ENCODE results near the gene PREX1. TPM values are rescaled to one million over a fixed set of nuclear protein-coding genes. Genes with fewer than 3 reads are reported as not detected.

The PREX1 gene
- total RNA-seq, 2 donors from 2014 or later: 6.2 to 11.8 TPM

DNA sequence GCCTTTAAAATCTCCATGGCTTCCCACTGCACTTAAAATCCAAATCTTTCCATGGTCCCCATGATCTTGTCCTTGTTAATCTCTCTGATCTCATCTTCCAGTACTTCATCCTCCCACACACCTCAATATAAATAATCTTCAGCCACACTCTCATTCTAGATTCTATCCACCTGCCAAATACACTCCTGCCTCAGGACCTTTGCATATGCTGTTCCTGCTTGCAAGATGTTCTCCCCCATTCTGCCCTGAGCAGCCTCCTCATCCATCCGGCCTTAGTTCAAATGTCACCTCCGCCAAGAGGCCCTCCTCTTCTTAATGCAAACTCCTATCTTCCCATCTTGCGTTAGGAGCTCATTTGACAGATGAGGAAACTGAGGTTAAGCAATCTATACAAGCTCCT, 77.4 kb downstream of the PREX1 start:
- DNase-seq (no peak), ATAC-seq (no peak)
- intact Hi-C loops (cut with DNase I, micrococcal nuclease): no loop called here

DNA sequence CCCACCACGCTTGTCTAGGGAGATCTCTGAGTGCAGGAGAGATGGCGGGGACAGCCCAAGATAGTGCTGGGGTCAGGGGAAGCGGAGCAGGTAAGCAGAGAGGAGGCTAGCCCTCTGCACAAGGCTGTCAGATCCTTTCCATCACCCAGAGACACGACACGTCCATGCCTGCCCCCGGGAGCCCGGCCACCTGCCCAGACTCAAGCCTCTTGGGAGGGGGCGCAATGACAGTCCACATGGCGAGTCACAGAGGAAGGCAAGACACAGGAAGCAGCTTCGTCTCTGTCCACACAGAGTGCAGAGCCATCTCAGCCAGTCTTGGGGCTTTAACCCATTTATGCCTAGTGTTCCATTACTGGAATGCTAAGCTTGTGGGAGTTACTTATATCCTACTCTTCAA, 78.4 kb downstream of the PREX1 start:
- no peak for DNase-seq
- ATAC-seq: no peak
- intact Hi-C loops (cut with DNase I, micrococcal nuclease): no loop called here

DNA sequence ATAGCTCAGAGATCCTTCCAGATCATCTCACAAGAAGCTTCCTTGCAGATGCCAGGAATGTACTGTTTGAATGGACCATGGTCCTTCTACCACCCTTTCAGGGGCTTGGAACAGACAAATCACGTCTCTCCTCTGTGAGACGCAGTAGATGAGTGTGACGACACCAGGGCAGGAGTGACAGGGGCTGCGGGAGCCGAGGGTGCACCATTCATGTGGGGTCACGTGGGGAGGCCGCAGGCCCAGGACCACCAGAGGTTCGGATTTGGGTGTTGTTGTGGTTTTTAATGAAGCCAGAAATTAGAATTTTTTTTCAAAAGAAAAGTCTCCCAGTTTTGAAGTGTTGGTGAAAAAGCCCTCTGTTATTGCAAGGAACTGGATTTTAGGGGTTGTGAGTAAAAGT, 79.2 kb downstream of the PREX1 start:
- DNase-seq (no peak), ATAC-seq (no peak)
- intact Hi-C loops (cut with DNase I, micrococcal nuclease): no loop called here

DNA sequence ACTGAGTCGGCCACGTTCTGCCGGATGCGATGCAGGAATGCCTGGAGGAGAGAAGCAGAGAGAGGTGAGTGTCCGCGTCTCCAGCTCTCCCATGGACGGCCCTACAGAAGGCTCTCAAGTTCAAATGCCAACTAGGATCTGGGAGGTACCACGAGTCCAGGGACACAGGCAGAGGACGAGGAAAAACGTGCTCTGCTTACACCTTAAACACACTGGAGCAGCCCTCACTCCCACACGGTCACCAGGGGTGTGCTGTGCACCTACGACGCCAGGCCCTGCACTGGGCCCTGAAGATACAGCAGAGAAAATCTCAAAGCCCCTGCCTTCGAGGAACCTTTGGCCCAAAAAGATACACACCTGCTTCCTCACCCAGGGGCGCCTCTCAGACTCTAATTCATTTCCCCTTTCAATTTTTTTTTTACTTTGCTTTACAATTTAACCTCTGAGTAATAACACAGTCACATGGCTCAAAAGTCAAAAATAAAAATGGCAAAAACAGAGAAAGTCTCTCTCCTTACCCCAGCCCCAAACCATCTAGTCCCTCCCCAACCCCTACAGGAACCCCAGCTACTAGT, 79.9 kb downstream of the PREX1 start:
- DNase-seq (no peak), ATAC-seq (no peak)
- intact Hi-C loops (cut with DNase I, micrococcal nuclease): no loop called here

DNA sequence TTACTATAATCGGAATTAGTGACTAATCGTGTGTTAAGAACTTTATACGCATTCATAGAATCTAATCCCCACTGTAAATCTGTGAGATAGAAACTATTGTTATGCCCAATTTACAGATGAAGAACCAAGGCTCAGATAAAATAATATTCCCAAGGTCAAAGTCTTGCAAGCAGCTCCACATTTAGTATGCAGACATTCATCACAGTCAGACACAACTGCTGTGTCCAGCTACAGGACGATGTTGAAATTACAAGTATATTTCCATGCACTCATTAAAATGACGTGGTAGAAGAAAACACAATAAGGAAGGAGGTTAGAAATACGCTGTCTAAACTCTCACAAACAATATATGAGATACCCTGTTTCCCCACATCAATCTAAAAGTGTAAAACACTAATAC, 82.5 kb downstream of the PREX1 start:
- ATAC-seq: peak; percentile 56
- intact Hi-C loops (cut with DNase I, micrococcal nuclease): no loop called here

DNA sequence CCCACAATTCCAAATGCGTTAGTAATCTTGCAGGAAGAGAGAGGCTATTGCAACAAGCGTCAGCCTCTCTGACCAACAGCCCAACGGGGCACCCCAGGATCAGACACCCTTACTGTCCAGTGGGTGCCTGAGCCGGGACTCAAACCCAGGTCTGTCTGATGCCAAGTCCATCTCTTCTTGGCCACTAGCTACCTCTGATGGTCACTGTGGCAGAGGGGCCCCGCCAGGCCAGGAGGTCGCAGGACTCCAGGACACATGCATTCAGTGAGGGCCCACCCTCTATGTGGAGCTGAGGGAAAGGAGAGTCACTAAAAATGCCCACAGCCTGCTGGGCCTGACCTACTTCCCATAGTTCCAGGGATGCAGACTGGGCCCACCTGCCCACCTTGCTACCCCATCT, 83.3 kb downstream of the PREX1 start:
- intact Hi-C loops (cut with DNase I, micrococcal nuclease): no loop called here

More for the DNA sequence above, 82.5 kb downstream of the PREX1 start:
- no peak for DNase-seq

DNA sequence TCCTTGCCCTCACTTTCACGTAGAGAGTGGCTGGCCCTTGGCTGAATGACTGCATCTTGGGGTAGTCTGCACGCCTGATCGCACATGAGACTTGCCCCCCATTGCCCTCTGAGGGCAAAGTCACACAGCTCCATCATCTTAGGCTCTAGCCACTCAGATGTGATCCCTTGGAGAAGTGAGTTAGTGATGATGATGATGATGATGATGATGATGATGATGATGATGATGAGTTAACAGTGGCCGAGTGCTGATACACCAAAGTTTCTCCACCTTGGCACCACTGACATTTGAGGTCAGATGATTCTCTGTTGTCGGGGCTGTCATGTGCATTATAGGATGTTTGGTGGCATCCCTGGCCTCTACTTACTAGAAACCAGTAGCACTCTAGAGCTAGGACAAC, 84.0 kb downstream of the PREX1 start:
- ATAC-seq: no peak
- intact Hi-C loops (cut with DNase I, micrococcal nuclease): no loop called here
- DNase-seq: no peak

More for the DNA sequence above, 83.3 kb downstream of the PREX1 start:
- ATAC-seq (no peak), DNase-seq (no peak)

DNA sequence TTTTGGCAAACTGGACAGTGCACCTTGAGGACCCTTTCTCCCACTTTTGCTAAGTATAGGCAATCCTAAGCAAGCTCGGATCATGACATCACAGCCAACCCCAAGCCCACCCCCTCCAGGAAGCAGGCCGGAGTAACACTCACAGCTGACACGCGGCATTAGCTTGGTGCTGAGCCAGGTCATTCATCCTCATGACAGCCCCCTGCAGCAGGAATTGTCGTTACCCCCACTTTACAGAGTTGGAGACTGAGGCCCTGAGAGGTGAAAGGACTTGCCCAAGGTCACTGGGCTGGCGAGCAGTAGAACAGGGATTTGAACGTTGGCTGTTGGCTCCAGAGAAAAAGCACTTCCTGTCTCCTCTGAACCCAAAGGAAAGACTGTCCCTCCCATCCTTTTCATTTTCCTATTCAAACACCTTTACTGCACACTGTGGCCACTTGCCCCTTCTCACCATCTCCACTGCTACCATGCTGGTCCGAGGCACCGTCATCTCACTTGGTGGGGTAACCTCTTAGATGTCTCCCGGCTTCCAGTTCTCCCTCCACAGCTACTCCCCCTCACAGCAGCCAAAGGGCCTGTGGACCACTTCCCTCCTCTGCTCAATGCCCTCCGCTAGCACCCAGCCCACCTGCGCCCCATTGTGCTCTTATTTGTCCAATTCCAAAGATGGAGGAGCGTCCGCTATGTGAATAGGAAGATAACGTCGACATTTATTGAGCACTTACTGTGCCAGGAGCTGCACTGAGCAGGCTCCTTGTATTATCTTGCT, 84.7 kb downstream of the PREX1 start:
- no peak for DNase-seq
- no peak for ATAC-seq
- intact Hi-C loops (cut with DNase I, micrococcal nuclease): no loop called here

DNA sequence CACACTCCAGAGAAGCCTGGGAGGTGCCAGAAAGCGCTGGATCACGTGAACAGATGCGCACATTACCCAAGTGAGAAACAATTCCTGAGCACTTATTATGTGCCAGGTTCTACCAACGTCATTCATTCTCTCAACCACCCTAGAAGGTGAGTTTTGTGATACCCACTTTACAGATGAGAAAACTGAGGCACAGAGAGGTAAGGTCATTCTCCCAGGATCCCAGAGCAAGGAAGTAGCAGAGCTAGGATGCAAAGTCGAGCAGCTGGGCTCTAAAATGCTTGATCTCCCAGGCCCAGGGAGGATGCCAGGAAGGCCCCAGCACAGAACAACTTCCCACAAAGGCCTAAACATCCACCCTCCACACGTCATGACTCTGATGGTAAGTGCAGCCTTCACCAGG, 85.6 kb downstream of the PREX1 start:
- intact Hi-C loops (cut with DNase I, micrococcal nuclease): no loop called here
- DNase-seq (no peak), ATAC-seq (no peak)

DNA sequence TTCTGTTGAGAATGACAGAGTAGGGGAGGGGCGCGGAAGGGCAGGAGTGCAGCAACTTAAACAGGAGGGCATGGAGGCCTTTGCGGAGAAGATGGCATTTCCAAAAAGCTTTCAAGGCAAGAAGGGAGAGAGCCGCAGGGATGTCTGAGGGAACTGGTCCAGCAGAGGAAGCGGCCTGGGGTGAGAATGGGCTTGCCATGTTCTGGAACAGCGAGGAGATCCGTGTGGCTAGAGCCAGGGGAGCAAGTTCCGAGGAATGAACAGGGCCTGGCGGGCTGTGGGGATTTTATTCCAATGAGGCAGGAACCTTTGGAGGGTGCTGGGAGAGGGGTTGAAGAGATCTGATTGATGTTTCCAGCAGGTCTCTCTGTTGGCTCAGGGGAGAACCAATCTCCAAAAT, 86.1 kb downstream of the PREX1 start:
- no peak for ATAC-seq
- intact Hi-C loops (cut with DNase I, micrococcal nuclease): no loop called here
- no peak for DNase-seq

DNA sequence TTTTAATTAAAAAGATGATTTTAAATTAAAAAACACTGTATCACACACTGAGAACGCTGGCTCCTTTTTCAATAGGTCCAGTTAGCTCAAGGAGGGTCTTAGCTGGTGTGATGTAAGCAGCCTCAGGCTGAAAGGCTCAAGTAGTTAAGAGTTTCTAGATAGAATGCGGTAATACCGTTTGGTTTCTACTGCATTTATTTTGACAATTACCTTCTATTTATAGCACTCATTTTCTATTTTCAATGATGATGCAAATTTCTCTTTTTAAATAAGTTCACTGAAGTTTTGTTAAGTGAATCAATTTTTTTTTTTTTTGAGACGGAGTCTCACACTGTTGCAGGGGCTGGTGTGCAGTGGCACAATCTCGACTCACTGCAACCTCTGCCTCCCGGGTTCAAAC, 87.1 kb downstream of the PREX1 start:
- intact Hi-C loops (cut with DNase I, micrococcal nuclease): no loop called here
- ATAC-seq: no peak

DNA sequence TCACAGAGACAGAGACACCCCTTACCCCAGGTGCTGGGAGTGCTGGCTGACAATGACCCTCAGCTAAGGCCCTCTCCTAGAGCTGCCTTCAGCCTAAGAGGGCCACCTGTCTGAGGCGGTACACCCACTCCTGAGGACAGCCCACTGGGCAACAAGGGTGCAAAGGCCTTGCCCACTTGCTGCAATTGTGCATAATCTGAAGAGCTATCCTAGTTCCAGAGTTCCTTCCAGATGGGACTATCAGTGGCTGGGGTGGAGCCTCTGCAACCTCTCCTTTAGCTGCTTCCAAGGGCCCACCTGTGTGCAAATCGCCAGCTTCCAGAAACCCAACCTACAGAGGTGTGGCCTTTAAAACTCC, 87.5 kb downstream of the PREX1 start:
- DNase-seq (no peak), ATAC-seq (no peak)
- intact Hi-C loops (cut with DNase I, micrococcal nuclease): no loop called here

More for the DNA sequence above, 87.1 kb downstream of the PREX1 start:
- DNase-seq: no peak

DNA sequence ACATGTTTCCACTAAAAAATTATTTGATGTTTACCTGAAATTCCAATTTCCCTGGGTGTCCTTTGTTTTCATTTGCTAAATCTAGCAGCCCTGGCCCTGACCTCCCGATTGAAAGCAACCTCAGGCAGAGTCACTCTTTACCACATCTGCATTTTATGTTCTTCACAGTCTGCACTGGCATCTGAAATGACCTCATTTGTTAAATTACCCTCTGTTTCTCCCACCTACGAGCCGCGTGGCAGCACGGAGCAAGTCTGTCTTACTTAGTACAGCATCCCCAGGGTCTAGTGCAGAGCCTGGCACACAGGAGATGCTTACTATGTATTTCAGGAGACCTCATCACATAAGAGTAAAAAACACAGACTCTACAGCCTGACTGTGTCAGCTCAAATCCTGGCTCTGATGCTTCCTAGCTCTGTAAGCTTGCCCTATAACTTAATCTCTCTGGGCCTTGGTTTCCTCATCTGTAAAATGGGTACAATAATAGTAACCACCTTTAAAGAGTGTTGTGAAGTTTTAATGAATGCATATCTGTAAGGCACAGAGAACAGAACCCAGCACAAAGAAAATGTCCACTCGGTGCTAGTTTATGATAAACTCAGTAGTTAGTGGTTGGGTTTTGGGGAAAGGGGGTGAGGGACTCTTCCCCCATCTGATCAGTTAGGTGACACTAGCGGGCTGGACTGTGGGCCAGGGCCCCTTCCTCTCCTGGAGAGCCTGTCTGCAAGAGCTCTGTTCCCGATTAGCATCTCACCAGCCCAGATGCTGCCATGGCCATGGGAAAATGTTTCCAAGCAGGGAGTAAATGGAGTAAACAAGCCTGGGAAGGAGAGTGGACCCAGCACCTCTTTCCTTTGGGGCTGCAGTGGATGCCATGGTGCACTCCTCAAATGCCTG, 88.2 kb downstream of the PREX1 start:
- ATAC-seq (no peak), DNase-seq (no peak)
- intact Hi-C loops (cut with DNase I, micrococcal nuclease): no loop called here

DNA sequence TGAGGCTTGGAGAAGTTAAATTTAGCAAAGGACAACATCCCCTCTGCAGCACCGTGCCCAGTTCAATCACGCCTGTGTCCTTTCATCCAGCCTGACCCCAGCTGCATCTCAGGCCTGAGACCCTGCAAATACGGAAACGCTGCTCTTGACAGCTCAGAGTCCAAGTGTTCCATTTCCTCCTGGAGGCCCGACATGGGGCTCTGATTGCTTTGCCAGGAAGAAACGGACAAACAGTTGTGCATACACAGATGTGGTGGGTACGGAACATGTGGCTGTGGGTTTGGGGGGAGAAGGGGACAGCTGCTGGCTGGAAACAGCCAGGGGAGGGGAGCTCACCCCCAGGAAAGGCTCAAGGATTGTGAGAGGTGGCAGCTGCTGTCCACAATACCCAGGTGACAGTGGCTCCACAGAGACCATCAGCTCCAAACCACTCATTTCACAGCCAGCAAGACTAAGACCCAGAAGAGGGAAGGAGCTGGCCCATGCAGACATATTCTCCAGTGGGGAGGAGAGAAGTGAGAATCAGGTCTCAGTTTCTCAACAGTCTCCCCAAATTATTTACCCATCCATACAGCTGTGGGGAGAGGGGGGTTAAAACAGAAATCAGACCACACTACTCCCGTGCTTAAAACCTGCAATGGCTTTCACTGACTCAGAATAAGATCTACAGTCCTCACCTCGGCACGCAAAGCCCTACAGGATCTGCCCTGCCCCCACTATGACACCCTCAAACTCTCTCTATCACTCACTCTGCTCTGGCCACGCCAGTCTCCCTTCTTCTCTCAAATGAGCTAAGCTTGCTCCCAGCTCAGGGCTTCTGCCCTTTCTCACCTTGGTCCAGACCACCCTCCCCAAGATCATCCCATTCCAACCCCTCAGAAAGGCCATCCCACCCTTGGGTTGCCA, 89.1 kb downstream of the PREX1 start:
- peak; percentile 85 for ATAC-seq

DNA sequence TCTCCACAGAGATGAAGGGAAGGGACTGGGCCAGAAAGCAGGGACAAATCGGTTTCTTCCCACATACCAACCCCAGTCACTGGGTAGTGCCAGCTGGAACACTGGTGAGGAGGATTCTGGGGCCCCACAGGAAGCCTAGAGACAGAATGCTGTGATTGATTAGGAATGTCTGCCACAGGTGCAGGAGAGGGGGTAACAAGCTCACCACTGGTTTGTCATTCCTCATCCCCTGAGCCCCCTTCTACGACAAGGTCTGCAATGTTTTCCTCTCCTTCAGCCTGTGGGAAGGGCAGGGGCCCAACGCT, 89.8 kb downstream of the PREX1 start:
- intact Hi-C loops (cut with DNase I, micrococcal nuclease): no loop called here
- ATAC-seq (no peak), DNase-seq (no peak)

More for the DNA sequence above, 89.1 kb downstream of the PREX1 start:
- DNase-seq: peak in 1 of 2 donors; percentile 50
- intact Hi-C loops (cut with DNase I, micrococcal nuclease): no loop called here

DNA sequence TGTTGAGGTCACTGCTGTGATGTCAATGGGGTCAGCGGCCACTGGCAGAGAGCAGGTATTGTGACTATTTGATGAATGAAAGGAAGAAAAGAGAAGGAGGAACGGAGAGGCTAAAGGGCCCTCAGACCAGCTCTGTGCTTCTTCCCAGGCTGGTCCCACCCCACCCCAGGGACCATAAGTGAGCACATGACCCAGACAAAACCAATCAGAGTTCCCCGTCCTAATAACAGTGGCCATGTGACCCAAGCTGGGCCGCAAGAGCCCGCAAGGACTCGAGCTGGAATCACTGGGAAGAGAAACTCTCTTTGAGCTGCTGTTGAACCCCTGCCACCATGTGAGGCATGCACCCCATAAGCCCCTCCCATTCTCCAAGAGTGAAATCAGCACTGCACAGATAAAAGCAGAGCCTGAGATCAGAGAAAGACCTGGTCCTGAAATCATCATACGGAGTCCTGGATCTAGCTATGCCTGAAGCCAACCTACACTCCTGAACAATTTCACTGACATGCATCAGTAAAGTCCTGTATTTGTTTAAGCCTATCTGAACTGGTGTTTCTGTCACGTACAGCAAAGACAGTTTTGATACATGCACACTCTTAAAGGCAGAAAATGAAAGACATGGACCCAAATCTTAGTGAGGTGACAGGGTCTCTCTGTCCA, 90.2 kb downstream of the PREX1 start:
- DNase-seq: no peak
- intact Hi-C loops (cut with DNase I, micrococcal nuclease): no loop called here
- ATAC-seq: no peak

DNA sequence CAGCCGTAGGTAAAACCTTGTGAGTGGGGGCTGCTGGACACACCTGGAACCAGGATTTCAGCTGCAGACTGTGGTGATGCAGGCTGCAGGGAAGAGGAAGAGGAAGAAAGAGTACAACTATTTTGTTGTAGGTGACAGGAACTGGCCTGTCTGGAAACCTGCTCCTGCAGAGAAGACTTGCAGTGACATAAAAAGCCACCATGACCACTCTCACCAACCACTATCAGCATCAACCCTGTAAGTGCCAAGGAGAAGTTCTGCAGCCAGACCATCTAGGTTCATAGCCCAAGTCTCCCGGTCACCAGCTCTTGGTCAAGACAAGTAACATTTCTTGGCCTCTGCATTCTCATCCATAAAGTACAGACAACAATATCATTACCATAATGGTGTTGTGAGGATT, 91.2 kb downstream of the PREX1 start:
- DNase-seq: no peak
- no peak for ATAC-seq
- intact Hi-C loops (cut with DNase I, micrococcal nuclease): no loop called here

DNA sequence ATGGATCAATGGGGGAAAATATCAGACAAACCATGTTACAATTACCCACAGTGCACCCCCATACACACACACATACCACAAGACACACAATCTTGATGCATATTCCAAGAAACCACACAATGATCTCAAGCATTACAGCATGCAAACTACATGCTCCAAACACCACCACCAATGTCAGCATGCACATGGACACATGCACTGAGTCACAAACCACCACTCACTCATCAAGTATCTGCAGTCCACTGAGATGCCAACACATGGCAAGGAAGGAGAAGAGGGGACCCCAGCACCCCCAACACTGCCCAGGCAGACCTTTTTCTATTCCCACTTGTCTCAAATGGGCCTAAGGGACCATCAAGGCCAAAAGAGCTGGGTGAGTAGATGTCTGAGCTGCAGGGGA, 91.6 kb downstream of the PREX1 start:
- ATAC-seq: no peak
- DNase-seq: no peak
- intact Hi-C loops (cut with DNase I, micrococcal nuclease): no loop called here

DNA sequence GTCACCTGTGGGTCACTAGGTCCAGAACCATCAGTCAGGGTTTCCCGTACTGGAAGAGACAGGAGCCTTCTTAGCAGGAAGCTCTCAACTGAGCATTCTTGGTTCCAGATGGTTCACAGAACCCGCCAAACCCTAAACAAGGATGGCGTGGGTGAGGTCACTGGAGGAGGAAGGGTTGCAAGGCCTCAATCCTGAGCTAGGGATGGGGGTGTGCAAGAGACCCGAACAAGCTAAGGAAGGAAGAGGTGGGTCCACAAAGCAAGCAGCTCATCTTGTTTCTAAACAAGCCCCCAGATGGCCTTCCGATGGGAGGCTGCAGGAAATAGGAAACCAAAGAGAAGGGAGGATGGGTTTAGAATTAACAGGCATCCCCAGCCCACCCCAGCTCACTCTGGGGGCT, 92.7 kb downstream of the PREX1 start:
- intact Hi-C loops (cut with DNase I, micrococcal nuclease): no loop called here
- ATAC-seq (no peak), DNase-seq (no peak)

All from left colon (tissue), 2 donors.